ENCODE measurements around the gene HES2. TPM values are rescaled to one million over a fixed set of nuclear protein-coding genes. Genes with fewer than 3 reads are reported as not detected.

The HES2 gene
- total RNA-seq, 1 donor from 2014 or later: 116 TPM

DNA sequence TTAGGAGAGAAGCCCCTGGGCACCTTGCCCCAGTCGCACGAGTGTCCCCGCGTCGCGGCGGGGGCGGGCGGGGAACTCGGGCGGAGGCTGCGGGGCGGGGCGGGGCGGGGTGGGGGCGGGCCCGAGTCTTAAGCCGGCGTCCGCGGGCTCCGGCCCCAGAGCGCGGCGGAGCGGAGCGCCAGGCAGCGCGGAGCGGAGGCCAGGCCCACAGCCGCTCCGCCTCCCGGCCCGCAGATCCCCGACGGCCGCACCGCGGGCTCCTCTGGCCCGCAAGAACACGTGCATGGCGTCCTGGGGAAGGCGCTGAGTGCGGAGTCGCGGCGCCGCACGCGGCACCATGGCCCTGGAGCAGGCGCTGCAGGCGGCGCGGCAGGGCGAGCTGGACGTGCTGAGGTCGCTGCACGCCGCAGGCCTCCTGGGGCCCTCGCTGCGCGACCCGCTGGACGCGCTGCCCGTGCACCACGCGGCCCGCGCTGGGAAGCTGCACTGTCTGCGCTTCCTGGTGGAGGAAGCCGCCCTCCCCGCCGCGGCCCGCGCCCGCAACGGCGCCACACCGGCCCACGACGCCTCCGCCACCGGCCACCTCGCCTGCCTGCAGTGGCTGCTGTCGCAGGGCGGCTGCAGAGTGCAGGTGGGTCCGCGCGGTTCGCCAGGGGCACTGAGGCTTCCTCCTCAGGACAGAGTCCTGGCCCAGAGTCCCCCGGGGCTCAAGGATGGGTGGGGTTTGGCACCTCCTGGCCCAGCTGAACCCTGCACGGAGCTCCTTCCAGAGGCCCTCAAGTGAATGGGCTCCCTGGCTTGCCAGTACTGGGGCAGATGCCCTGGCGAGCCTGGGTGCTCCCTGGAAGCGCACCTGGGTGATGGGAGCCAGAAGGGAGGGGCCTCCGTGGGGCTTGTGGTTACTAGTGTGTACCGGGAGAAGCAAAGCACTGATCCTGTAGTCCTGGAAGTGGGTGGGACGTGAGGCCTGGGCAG is 5.2 kb upstream of the HES2 start, which contains the start of gene ESPN:
Gene ESPN (plus strand): TSS at position 158 of the 975 bp plus-strand sequence. CDS start 180 bp downstream, at position 338.
- FAIRE-seq (no peak), DNase-seq (ENCODE audit: low read depth) (no peak)
- no peak for TF ChIP-seq CTCF (IDR thresholded peaks at IDR 0.05; ENCODE audit: insufficient read depth, low read length, severe bottlenecking)
- H3K4me3 ChIP-seq (ENCODE audit: low read depth, low read length): peak within 1 kb of the TSS; percentile 38
- no peaks in the 10 kb centered on the region for H3K36me3 ChIP-seq (ENCODE audit: control insufficient read depth, insufficient read depth, low read length)
- H3K27me3 ChIP-seq (ENCODE audit: control insufficient read depth, insufficient read depth, low read length): no peaks in the 10 kb centered on the region

DNA sequence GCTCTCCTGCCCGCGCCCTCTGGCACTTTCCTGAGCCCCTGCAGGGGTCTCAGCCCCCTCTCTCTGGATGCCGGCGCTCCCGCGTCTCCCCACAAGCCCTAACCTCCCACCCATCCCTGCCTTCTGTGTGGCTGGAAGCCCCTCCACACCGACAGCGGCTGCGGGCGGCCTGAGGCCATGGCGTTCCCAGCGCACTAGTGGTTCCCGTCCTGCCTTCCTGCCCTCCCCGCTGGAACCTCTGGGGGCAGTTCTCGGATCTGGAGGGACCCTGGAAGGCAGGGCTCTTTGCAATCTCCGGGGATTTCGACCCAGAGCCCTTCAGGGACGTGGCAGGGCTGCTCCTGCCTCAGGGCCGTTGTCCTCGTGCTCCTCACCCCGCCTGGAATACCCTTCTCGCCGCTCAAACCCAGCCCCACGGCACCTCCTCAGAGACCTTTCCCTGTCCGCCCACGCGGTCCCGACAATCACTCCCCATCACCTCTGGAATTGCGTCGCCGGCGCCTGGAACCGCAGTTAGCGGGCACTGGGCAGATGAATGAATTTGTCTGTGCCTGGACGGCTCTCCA is 4.4 kb upstream of the HES2 start:
- Histone ChIP-seq H3K4me3 (ENCODE audit: low read depth, low read length) (peak overlapping the region; percentile 19), H3K27me3 (ENCODE audit: control insufficient read depth, insufficient read depth, low read length) (no peaks in the 10 kb centered on the region), H3K36me3 (ENCODE audit: control insufficient read depth, insufficient read depth, low read length) (no peaks in the 10 kb centered on the region)
- FAIRE-seq: no peak
- DNase-seq (ENCODE audit: low read depth): no peak
- no peak for TF ChIP-seq CTCF (IDR thresholded peaks at IDR 0.05; ENCODE audit: insufficient read depth, low read length, severe bottlenecking)

DNA sequence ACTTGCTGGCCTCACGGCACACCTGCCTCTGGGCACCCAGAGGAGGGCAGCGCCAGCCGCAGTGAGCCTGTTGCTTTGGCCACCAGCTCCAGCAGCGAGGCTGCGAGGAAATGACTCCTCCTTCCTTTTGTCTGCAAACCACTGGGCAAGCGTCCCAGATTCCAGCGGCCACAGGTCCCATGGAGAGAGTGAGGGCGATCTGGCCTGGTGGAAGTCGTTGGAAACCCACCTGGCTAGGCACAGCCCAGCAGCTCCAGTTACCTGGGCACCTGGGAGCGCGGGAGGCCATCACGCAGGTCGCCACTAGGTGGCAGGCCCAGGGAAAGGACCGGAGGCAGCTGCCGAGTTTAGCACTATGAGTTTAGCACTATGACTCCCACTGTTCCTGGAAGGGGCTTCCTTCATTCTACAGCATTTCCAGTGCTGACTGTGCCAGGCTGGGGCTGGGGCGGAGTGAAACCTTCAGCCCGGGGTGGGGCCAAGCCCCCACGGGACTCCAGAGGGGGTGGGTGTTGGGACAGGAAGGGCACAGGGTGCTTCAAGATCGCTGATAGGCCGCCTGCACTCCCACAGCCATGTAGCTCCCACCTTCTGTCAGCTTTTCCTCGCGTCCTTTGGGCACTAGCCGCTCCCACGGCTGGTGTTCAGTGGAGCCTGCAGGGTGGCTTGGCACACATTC is 3.7 kb upstream of the HES2 start:
- H3K36me3 ChIP-seq (ENCODE audit: control insufficient read depth, insufficient read depth, low read length): peaks cover under 1% of the 10 kb centered on the region
- peak; percentile 93 for TF ChIP-seq CTCF (IDR thresholded peaks at IDR 0.05; ENCODE audit: insufficient read depth, low read length, severe bottlenecking)
- H3K4me3 ChIP-seq (ENCODE audit: low read depth, low read length): no peak overlapping the region
- FAIRE-seq (no peak), DNase-seq (ENCODE audit: low read depth) (peak; percentile 70)
- H3K27me3 ChIP-seq (ENCODE audit: control insufficient read depth, insufficient read depth, low read length): no peaks in the 10 kb centered on the region

DNA sequence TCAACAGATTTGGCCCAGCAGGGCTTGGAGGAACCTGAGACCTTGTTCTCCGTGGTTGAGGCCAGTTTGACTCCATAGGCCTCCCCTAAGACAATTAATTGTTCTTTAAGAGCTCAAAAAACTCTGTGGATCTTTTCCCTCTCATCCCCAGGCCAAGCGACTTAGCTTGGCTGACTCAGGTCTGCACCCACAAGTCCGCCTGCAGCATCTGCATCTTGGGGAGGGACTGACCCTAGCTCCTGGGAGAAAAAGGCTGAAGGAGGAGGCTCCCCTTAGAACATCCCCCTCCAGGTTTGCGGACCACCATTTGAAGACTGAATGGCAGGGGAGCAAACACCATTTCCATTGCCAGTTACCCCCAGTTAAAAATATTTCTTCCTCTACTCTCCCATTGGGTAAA is 1.5 kb upstream of the HES2 start:
- no peak overlapping the region for H3K4me3 ChIP-seq (ENCODE audit: low read depth, low read length)
- DNase-seq (ENCODE audit: low read depth) (no peak), FAIRE-seq (no peak)
- H3K27me3 ChIP-seq (ENCODE audit: control insufficient read depth, insufficient read depth, low read length): no peaks in the 10 kb centered on the region
- peaks cover 6% of the 10 kb centered on the region for H3K36me3 ChIP-seq (ENCODE audit: control insufficient read depth, insufficient read depth, low read length)
- no peak for TF ChIP-seq CTCF (IDR thresholded peaks at IDR 0.05; ENCODE audit: insufficient read depth, low read length, severe bottlenecking)

- FAIRE-seq (no peak), DNase-seq (ENCODE audit: low read depth) (no peak)
- H3K4me3 ChIP-seq (ENCODE audit: low read depth, low read length): peak overlapping the region; percentile 54
- peaks cover 6% of the 10 kb centered on the region for H3K36me3 ChIP-seq (ENCODE audit: control insufficient read depth, insufficient read depth, low read length)
- TF ChIP-seq CTCF (IDR thresholded peaks at IDR 0.05; ENCODE audit: insufficient read depth, low read length, severe bottlenecking): no peak
- no peaks in the 10 kb centered on the region for H3K27me3 ChIP-seq (ENCODE audit: control insufficient read depth, insufficient read depth, low read length)
These were observed 829 bp upstream of the HES2 start for GRCh38 chr1:6420454-6421042.

Measured in bronchial epithelial cell (primary cell).